Prostate gland (tissue), 2 donors: ENCODE results near the gene TMTC2. TPM values are rescaled to one million over a fixed set of nuclear protein-coding genes. Genes with fewer than 3 reads are reported as not detected.

Experiments used
- DNase-seq: peaks from one replicate; pipeline ENCODE4 v3.0.0-alpha.2; 2019; ENCODE audit warnings: low spot score
- H3K27ac ChIP-seq, 2 donors: fragments of 200-600 bp; sonication (generic); 2 replicates each; pipeline ENCODE4 v1.5.1; 2017 to 2019
- H3K27me3 ChIP-seq: fragments of 200-600 bp; sonication (generic); replicated peaks from 2 replicates; pipeline ENCODE4 v1.5.1; 2019; ENCODE audit not compliant: insufficient read depth
- H3K36me3 ChIP-seq, 2 donors: fragments of 200-600 bp; sonication (generic); 1 replicate in 1 of 2; 2 replicates in 1 of 2; pipeline versions ENCODE4 v1.5.1 to v1.8.1; 2017 to 2019
- H3K4me1 ChIP-seq: fragments of 200-600 bp; sonication (generic); replicated peaks from 2 replicates; pipeline ENCODE4 v1.5.1; 2019
- H3K4me3 ChIP-seq, 2 donors: fragments of 200-600 bp; sonication (generic); 2 replicates each; pipeline ENCODE4 v1.5.1; 2017 to 2019
- H3K9me3 ChIP-seq: fragments of 200-600 bp; sonication (generic); 2 replicates; pipeline ENCODE4 v1.5.1; 2017
- POLR2A ChIP-seq: fragments of 450-650 bp; IDR thresholded peaks from one replicate; pipeline ENCODE4 v1.6.1; 2016; ENCODE audit warnings: antibody characterized with exemption, mild to moderate bottlenecking
- POLR2AphosphoS5 ChIP-seq: sonication (generic); formaldehyde crosslinking; IDR thresholded peaks from one replicate; pipeline ENCODE4 v1.6.1; 2017; ENCODE audit warnings: antibody characterized with exemption
- WGBS: methylation state at CpG from one replicate; pipeline ENCODE4 v1.1.5; 2018; 5-methylcytosine and 5-hydroxymethylcytosine counted together
- intact Hi-C: fragments of 100-400 bp; cut with DNase I; formaldehyde crosslinking; loops from one replicate; pipeline ENCODE4 v1.14.2; 2022
- total RNA-seq, 2 donors: library from RNA; depleted of rRNA; stranded (reverse); fragments of >200 nt; gene quantifications; one replicate each; pipeline ENCODE4 v1.1.0, GENCODE V29; 2016
- TF ChIP-seq, protein P1 (sequence below), 4 experiments: fragments of 200-600 bp in 2 of 4; fragments of 450-650 bp in 2 of 4; sonication (generic) in 2 of 4; IDR thresholded peaks; 1 replicate in 3 of 4; 2 replicates in 1 of 4; pipeline ENCODE4 v1.5.1; 2016 to 2019; ENCODE audit warnings: antibody characterized with exemption in 4 of 4, mild to moderate bottlenecking in 2 of 4, moderate library complexity in 2 of 4

Gene TMTC2
- total RNA-seq, 2 donors from 2014 or later = 19.0 to 30.7 TPM

DNA sequence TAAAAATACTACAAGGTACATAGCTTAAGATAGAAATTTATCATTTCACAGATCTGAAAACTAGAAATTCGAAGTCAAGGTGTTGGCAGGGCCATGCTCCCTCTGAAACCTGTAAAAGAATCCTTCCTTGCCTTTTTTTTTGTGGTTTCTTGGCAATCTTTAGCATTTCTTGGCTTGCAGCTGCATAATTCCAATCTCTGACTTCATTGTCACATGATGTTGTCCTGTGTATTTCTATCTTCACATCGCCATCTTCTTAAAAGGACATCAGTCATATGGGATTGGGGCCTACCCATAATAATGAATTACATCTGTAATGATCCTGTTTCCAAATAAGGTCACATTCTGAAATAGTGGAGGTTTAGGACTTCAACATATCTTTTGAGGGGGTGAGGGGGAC, 250.4 kb downstream of the TMTC2 start:
- no peaks in the 10 kb centered on the region for H3K4me1 ChIP-seq

DNA sequence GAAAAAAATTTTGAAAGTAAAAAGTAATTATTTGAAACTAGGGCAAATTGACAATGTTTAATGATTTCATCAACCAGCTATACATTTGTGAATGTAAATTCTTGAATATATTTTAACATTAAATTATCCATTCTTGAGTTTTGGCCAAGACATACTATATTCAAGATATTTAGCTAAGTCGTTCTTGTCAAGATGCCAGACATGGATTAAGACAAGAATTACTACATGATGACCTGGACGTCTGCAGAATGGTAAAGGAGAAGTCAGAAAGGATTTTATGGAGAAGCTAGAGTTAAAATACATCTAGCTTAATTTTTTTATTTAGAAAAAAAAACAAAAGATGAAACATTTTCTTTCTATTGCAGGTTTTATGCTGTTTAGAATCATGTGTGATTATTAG, 255.8 kb downstream of the TMTC2 start:
- intact Hi-C loops = no loop called here
- Histone ChIP-seq H3K9me3 (no peaks in the 10 kb centered on the region), H3K4me1 (no peaks in the 10 kb centered on the region), H3K27me3 (no peaks in the 10 kb centered on the region), H3K27ac (no peak overlapping the region), H3K4me3 (no peak overlapping the region), H3K36me3 (no peaks in the 10 kb centered on the region)
- TF ChIP-seq POLR2A (no peak), POLR2AphosphoS5 (no peak)
- TF ChIP-seq, protein P1, sequence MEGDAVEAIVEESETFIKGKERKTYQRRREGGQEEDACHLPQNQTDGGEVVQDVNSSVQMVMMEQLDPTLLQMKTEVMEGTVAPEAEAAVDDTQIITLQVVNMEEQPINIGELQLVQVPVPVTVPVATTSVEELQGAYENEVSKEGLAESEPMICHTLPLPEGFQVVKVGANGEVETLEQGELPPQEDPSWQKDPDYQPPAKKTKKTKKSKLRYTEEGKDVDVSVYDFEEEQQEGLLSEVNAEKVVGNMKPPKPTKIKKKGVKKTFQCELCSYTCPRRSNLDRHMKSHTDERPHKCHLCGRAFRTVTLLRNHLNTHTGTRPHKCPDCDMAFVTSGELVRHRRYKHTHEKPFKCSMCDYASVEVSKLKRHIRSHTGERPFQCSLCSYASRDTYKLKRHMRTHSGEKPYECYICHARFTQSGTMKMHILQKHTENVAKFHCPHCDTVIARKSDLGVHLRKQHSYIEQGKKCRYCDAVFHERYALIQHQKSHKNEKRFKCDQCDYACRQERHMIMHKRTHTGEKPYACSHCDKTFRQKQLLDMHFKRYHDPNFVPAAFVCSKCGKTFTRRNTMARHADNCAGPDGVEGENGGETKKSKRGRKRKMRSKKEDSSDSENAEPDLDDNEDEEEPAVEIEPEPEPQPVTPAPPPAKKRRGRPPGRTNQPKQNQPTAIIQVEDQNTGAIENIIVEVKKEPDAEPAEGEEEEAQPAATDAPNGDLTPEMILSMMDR (IDR thresholded peaks at IDR 0.05) = no peak
- DNase-seq = no peak
- WGBS = 44% methylated on average over 2 of the region's 2 CpGs

More for the DNA sequence above, 250.4 kb downstream of the TMTC2 start:
- Histone ChIP-seq H3K9me3 (no peaks in the 10 kb centered on the region), H3K4me3 (no peak overlapping the region), H3K27ac (no peak overlapping the region), H3K27me3 (no peaks in the 10 kb centered on the region), H3K36me3 (no peaks in the 10 kb centered on the region)
- TF ChIP-seq POLR2A = no peak
- TF ChIP-seq POLR2AphosphoS5 = no peak
- TF ChIP-seq, protein P1 (IDR thresholded peaks at IDR 0.05) = no peak
- 31% methylated on average over 2 of the region's 2 CpGs for WGBS
- no peak for DNase-seq
- intact Hi-C loops = no loop called here

DNA sequence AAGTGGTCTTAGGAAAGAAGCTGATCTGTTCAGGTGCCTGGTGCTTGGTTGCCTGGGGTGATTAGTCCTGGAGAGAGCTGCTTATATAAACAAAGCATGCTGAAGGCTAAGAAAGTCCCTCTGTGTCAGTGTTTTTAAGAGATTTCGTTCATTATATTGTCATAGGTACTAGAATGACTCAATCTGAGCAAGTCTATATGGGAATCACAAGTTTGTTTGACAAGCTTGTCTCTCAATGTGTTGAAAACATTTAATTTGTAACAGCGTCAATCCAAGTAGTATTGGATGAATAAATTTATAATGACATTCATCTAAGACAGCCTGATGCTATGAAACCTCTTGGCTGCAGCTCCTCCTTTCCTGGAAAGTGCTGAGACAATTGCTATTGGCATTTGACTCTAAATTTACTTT, 256.3 kb downstream of the TMTC2 start:
- Histone ChIP-seq H3K27me3 (no peaks in the 10 kb centered on the region), H3K36me3 (no peaks in the 10 kb centered on the region), H3K9me3 (no peaks in the 10 kb centered on the region), H3K4me1 (no peaks in the 10 kb centered on the region), H3K4me3 (no peak overlapping the region), H3K27ac (no peak overlapping the region)
- DNase-seq = no peak
- 63% methylated on average over 2 of the region's 2 CpGs for WGBS
- intact Hi-C loops = no loop called here
- no peak for TF ChIP-seq POLR2A
- TF ChIP-seq, protein P1 (IDR thresholded peaks at IDR 0.05) = no peak
- no peak for TF ChIP-seq POLR2AphosphoS5

DNA sequence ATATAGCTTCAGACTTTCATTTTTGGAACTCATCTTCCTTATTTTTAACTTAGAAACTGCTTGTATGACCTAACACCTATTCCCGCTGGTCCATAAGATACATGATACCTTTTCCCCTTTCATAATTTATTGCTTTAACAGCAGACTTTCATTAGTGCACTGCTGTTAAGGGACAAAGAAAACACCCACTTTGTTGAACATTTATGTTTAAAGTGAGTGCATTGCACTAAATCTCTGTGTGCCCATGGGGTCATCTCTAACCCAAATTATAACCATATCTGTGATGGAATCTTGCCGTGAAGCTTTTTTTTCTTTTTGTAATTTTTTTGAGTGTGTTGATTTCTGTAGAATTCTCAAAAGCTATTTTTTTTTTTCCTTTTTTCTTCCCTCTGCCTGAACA, 261.8 kb downstream of the TMTC2 start:
- TF ChIP-seq POLR2AphosphoS5 (no peak), POLR2A (no peak)
- TF ChIP-seq, protein P1 (IDR thresholded peaks at IDR 0.05) = no peak
- no peaks in the 10 kb centered on the region for H3K9me3 ChIP-seq
- H3K27me3 ChIP-seq = no peaks in the 10 kb centered on the region
- no peak for DNase-seq
- H3K27ac ChIP-seq = no peak overlapping the region
- WGBS = 76% methylated on average over 2 of the region's 2 CpGs
- no peaks in the 10 kb centered on the region for H3K36me3 ChIP-seq
- no peaks in the 10 kb centered on the region for H3K4me1 ChIP-seq
- intact Hi-C loops = no loop called here
- no peak overlapping the region for H3K4me3 ChIP-seq

DNA sequence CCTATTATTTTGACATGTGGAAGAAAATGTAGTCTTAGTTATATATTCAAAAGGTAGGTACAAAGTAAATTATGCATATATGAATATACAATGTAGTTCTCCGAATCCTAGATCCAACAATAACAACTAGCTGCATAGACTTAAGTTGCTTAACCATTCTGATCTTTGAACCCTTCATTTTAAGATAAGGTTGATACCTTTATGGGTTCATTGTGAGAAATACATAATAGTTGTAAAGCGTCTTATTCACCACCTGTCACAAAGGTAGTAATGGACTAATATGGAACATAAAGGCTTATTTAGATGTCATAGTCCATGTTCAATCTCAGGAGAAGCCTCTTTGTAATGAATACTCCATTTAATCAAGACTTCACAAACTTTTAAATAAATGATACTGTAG, 263.6 kb downstream of the TMTC2 start:
- DNase-seq = no peak
- H3K4me1 ChIP-seq = no peaks in the 10 kb centered on the region
- H3K4me3 ChIP-seq = no peak overlapping the region
- H3K36me3 ChIP-seq = no peaks in the 10 kb centered on the region
- H3K27ac ChIP-seq = no peak overlapping the region
- intact Hi-C loops = no loop called here
- H3K9me3 ChIP-seq = no peaks in the 10 kb centered on the region
- WGBS = 93% methylated on average over 2 of the region's 2 CpGs
- TF ChIP-seq POLR2AphosphoS5 = no peak
- TF ChIP-seq, protein P1 (IDR thresholded peaks at IDR 0.05) = no peak
- no peak for TF ChIP-seq POLR2A
- H3K27me3 ChIP-seq = no peaks in the 10 kb centered on the region
